Liver (tissue), 3 donors: ENCODE measurements around the gene SLC39A6.
A peak's percentile ranks its signal among the peaks of the same experiment; 100 is the strongest.

Experiments used
- EGR1 ChIP-seq, 2 donors: IDR thresholded peaks; 2 replicates each; pipeline ENCODE4 v1.6.1; 2016 to 2018; ENCODE audit warnings: antibody characterized with exemption in 2 of 2, low read depth in 2 of 2
- HNF4G ChIP-seq: IDR thresholded peaks from 2 replicates; pipeline ENCODE4 v1.6.1; 2016; ENCODE audit warnings: antibody characterized with exemption
- JUND ChIP-seq, 2 donors: IDR thresholded peaks; 2 replicates each; pipeline ENCODE4 v1.6.1; 2016; ENCODE audit warnings: antibody characterized with exemption in 2 of 2
- SP1 ChIP-seq: IDR thresholded peaks from 2 replicates; pipeline ENCODE4 v1.6.1; 2018; ENCODE audit warnings: antibody characterized with exemption, mild to moderate bottlenecking
- YY1 ChIP-seq: IDR thresholded peaks from 2 replicates; pipeline ENCODE4 v1.6.1; 2016; ENCODE audit warnings: antibody characterized with exemption, mild to moderate bottlenecking
- TF ChIP-seq, protein P1 (sequence below): fragments of 150-350 bp; IDR thresholded peaks from 2 replicates; pipeline ENCODE4 v1.5.1; 2017; ENCODE audit warnings: improper control_type of control experiment, low read depth, low read length; ENCODE audit not compliant: missing input control
- TF ChIP-seq, protein P2 (sequence below): IDR thresholded peaks from 2 replicates; pipeline ENCODE4 v1.6.1; 2016; ENCODE audit warnings: antibody characterized with exemption
- TF ChIP-seq, protein P3 (sequence below): IDR thresholded peaks from 2 replicates; pipeline ENCODE4 v1.6.1; 2016; ENCODE audit warnings: antibody characterized with exemption
- TF ChIP-seq, protein P4 (sequence below): IDR thresholded peaks from 2 replicates; pipeline ENCODE4 v1.6.1; 2016; ENCODE audit warnings: antibody characterized with exemption, mild to moderate bottlenecking
- donor health status: healthy.
- donor health status: healthy.

DNA sequence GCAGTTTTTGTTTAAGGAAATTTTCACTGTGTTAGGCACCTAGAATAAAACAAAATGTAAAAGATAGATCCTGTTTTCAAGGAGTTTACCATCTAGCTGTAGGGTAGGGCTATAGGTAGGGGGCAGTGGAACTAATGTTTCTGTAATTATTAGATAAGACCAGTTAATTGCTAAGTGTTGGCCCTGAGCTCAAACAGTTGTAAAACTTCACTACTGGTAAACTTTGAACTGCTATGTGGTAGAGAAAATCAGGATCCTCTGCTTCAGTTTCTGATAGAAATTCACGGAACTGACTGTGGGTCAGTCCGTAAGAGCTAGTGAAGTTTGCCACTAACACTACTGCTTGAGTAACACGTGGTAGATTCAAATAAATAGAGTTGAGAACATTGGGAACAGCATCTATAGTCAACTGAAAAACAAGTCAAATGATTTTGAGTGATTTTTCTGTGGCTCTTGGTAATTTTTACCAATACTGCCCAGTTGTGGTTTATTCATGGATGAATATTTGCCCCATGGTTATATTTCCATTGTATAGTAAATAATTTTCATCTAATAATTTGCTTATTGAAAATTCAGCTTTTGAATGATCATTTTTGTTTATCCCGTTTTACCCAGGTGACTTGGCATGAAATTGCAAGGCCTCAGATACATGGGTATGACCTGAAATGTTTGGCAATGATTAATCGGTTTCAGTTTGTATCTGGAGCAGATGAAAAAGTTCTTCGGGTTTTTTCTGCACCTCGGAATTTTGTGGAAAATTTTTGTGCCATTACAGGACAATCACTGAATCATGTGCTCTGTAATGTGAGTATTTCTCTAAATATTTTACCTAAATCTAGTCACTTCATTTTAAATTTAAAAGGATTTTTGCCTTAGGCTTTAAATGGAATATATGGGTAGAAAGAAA, 27.0 kb upstream of the SLC39A6 start:
- TF ChIP-seq, protein P1, sequence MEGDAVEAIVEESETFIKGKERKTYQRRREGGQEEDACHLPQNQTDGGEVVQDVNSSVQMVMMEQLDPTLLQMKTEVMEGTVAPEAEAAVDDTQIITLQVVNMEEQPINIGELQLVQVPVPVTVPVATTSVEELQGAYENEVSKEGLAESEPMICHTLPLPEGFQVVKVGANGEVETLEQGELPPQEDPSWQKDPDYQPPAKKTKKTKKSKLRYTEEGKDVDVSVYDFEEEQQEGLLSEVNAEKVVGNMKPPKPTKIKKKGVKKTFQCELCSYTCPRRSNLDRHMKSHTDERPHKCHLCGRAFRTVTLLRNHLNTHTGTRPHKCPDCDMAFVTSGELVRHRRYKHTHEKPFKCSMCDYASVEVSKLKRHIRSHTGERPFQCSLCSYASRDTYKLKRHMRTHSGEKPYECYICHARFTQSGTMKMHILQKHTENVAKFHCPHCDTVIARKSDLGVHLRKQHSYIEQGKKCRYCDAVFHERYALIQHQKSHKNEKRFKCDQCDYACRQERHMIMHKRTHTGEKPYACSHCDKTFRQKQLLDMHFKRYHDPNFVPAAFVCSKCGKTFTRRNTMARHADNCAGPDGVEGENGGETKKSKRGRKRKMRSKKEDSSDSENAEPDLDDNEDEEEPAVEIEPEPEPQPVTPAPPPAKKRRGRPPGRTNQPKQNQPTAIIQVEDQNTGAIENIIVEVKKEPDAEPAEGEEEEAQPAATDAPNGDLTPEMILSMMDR: no peak
- TF ChIP-seq, protein P2, sequence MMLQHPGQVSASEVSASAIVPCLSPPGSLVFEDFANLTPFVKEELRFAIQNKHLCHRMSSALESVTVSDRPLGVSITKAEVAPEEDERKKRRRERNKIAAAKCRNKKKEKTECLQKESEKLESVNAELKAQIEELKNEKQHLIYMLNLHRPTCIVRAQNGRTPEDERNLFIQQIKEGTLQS: no peak
- TF ChIP-seq, protein P3, sequence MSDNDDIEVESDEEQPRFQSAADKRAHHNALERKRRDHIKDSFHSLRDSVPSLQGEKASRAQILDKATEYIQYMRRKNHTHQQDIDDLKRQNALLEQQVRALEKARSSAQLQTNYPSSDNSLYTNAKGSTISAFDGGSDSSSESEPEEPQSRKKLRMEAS: no peak
- no peak for TF ChIP-seq JUND (IDR thresholded peaks at IDR 0.05)
- TF ChIP-seq, protein P4, sequence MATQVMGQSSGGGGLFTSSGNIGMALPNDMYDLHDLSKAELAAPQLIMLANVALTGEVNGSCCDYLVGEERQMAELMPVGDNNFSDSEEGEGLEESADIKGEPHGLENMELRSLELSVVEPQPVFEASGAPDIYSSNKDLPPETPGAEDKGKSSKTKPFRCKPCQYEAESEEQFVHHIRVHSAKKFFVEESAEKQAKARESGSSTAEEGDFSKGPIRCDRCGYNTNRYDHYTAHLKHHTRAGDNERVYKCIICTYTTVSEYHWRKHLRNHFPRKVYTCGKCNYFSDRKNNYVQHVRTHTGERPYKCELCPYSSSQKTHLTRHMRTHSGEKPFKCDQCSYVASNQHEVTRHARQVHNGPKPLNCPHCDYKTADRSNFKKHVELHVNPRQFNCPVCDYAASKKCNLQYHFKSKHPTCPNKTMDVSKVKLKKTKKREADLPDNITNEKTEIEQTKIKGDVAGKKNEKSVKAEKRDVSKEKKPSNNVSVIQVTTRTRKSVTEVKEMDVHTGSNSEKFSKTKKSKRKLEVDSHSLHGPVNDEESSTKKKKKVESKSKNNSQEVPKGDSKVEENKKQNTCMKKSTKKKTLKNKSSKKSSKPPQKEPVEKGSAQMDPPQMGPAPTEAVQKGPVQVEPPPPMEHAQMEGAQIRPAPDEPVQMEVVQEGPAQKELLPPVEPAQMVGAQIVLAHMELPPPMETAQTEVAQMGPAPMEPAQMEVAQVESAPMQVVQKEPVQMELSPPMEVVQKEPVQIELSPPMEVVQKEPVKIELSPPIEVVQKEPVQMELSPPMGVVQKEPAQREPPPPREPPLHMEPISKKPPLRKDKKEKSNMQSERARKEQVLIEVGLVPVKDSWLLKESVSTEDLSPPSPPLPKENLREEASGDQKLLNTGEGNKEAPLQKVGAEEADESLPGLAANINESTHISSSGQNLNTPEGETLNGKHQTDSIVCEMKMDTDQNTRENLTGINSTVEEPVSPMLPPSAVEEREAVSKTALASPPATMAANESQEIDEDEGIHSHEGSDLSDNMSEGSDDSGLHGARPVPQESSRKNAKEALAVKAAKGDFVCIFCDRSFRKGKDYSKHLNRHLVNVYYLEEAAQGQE: peak; percentile 47
- TF ChIP-seq EGR1 (IDR thresholded peaks at IDR 0.05; ENCODE audit: low read depth in 2 of 2): no peak
- no peak for TF ChIP-seq SP1
- TF ChIP-seq YY1: peak; percentile 17
- no peak for TF ChIP-seq HNF4G
